ENCODE measurements around the gene NELL1. TPM values are rescaled to one million over a fixed set of nuclear protein-coding genes. Genes with fewer than 3 reads are reported as not detected.

Gene NELL1
- total RNA-seq = not detected
- long read RNA-seq = 0 reads

DNA sequence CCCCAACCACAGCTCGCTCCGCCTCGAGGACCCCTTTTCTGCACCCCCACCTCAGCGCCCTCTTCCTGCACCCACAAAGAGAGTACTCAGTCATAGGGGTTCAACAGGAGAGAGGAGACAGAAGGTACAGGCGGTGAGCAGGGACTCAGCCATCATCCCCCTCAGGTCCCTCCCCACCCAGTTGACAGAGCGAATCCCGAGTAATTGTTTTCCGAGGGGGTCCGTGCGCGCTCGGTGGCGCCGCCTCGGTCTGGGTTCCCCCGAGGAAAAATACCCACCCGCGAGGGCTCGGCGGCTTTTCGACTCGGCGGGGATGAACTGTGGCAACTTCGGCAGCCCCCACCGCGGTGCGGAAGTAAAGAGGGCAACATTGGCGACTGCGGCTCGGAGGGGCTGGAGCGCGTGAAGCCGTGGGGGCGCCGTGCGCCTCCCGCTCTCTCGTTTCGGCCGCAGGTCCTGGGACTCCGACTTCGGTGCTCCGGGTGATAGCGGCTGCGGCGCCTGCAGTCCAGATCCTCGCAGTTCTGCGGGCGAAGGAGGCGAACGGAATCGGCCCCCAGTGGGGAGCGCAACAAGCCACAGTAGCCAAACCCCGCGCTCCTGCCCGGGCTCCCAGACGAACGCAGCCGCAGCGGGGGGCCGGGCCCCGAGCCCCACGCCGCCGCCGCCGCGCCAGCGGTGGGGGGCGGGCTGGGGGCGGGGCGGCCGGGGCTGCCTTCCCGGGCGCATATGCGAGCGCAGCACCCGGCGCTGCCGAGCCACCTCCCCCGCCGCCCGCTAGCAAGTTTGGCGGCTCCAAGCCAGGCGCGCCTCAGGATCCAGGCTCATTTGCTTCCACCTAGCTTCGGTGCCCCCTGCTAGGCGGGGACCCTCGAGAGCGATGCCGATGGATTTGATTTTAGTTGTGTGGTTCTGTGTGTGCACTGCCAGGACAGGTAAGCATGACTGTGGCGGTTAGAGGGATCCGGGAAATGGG, at the start of gene NELL1:
NELL1 (plus strand) TSS at position 743 of the 976 bp plus-strand sequence.
- no peak for DNase-seq (ENCODE audit: low spot score)

DNA sequence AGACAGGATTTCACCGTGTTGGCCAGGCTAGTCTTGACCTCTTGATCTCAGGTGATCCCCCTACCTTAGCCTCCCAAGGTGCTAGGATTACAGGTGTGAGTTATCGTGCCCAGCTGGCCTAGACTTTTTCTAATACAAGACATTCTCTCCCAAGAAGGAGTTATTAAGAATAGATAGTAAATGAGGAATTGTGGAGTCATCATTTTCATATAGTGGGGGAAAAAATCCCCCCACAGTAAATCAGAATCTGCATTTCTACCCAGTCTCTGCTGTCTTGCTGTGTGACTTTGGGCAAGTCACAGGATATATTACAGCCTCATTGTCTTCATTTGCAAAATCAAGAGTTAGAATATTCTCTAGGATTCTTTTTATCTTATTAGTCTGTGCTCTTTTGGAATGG, 48.4 kb upstream of the NELL1 start:
- DNase-seq (ENCODE audit: low spot score) = no peak

DNA sequence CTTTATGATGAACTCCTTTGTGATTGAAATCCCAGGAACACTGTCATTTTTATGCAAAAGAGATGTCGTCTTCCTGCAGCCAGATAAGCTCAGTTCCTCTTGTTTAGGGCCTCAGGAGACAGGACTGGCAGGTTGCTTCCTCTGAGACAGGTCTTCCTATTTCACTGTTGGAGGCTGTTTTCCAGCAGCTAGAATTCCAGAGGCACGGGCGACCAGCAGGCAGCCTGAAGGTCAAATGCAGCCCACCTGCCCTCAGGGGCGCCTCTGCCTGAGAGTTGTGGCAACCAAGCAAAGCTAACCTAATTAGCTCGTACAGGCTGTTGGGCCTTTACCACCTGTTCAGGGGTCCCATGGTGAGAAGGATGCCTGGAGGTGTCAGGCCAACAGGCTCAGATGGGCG, 47.7 kb upstream of the NELL1 start:
- DNase-seq (ENCODE audit: low spot score) = no peak

- no peak for DNase-seq (ENCODE audit: low spot score)
Observed at GRCh38 chr11:20623252-20623651, 46.1 kb upstream of the NELL1 start.

DNA sequence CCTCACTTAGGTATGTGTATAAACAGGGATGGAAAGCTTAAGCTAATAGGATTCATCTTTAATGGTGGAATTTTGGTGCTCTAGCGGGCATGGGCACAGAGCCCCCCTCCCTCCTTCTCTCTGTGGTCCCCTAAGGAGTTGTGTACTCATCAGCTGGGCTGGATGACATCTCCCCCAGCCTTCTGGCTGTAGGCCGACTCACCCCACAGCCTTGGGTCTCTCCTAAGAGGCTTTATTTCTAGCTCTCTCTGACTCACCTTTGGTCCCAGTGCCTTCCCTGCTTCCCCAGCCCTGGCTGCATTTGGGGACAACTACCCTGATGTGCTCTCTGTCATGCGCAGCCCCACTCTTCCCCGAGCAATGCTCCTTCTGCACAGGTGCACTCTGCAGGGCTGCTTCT, 43.1 kb upstream of the NELL1 start:
- DNase-seq (ENCODE audit: low spot score) = no peak

DNA sequence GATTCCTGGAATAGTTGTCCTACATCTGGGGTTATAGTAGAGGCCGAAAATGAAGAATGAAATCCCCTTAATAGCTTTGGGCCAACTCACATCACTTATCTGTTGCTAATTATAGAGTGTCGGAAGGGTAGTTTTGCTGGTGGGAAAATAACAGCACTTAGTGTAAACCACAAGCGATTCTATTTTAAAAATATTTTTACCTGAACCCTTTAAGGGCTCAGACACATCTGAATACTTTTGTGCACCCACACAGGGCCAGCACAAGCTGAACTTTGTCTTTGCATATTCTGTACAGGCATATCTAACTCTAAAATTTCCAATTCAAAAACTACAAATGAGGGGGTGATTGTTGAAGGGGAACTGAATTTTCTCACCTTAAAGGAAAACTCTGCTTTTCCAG, 42.4 kb upstream of the NELL1 start:
- no peak for DNase-seq (ENCODE audit: low spot score)

GRCh38 chr11:20627701-20628100, 41.7 kb upstream of the NELL1 start:
- no peak for DNase-seq (ENCODE audit: low spot score)

DNA sequence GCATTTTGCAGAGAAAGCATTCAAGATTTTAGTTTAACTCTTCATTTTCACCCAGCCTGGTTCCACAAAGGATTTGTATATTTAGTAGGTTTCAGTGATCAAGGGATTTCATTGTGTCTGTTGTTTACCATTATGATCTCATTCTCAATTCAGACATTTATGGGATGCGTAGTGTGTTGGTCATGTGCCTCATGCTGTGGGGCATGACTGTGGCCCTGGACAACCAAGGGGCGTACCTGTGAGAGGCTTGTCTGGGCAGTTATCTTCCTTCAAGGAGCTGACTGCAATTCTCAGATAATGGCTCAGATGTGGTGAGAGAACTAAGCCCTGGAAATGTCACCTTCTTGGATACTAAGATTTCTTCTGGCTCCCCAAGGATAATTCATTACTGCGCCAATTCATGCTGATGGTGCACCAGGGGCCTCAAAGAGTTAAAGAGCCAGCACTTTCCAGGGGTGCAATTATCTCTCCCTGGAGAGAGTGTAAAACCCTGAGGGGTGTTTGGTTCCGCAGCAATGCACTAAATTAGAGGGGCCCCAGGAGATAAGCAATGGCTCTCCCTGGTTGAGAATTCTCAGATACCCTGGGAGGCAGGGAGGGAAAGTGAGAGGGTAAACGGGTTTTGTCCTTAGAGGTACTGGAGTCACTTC, 37.7 kb upstream of the NELL1 start:
- no peak for DNase-seq (ENCODE audit: low spot score)

DNA sequence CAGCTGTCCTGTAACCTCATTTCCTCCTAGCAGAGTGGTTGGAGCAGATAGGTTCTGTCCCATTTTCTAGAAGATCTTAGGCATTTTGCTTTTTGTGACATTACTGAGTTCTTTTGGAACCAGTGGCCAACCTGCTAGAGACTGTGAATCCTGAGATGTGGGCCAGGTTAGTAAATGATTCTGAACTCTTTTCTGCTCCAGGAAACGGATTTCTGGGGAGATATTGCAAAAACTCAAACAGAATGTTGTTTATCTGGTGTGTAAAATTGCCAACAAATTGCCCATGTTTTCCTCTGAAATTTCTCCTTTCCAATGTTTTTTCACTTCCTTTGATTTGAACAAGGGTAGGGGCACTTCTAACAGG, 37.2 kb upstream of the NELL1 start:
- no peak for DNase-seq (ENCODE audit: low spot score)

- DNase-seq (ENCODE audit: low spot score) = no peak
Observed at GRCh38 chr11:20634044-20634443, 35.3 kb upstream of the NELL1 start.

DNA sequence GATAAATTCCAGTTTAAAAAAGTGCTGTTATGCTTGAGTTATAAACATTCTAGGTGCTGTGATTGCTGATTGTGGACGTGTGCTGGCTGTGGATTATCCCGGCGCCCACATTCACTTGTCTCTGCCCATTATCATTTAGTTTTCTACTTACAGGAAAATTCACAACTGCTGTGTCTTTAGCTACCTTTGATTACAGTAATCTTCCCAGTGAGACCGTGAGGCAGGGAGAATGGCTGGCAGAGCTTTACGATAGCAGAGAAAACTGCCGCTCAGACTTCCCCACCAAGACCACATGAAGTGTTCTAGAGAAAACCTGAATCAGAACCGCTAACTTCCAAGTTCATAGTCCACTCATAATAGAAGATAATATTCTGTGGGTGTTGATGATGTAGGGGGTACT, 34.6 kb upstream of the NELL1 start:
- DNase-seq (ENCODE audit: low spot score) = no peak

- no peak for DNase-seq (ENCODE audit: low spot score)
Observed at GRCh38 chr11:20638074-20638473, 31.3 kb upstream of the NELL1 start.

DNA sequence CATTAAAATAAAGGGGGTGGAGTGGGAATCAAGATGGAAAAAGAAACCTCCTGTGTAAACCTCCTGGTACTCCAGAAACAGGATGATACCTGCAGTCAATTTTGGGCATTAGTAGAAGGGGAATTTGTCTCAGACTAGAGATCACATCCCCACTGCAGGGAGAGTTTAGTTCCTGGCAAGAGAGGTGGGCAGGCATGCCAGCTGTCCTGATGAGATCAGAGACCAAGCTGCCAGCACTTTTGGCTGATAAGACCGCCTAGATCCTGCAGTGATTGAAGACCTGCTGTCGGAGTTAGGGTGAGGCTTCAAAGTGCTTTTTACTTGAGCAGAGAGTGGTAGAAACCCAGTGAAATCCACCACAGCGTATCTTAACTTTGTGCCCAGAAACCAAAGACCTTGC, 29.7 kb upstream of the NELL1 start:
- DNase-seq (ENCODE audit: low spot score) = no peak

- no peak for DNase-seq (ENCODE audit: low spot score)
Observed at GRCh38 chr11:20640401-20640800, 29.0 kb upstream of the NELL1 start.

DNA sequence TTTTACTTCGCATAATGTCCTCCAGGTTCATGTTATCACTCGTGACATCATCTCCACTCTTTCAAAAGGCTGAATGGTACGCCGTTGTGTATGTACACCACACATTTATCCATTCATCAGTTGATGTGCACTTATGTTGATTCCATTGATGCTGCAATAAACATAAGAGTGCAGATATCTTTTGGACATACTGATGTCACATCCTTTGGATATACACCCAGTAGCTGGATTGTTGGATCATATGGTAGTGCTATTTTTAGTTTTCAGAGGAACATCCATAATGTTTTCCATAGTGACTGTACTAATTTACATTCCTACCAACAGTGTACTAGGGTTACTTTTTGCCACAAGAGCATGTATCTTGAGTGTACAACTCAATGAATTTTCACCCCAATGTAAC, 25.0 kb upstream of the NELL1 start:
- DNase-seq (ENCODE audit: low spot score) = no peak

- no peak for DNase-seq (ENCODE audit: low spot score)
Observed at GRCh38 chr11:20647976-20648565, 21.3 kb upstream of the NELL1 start.

DNA sequence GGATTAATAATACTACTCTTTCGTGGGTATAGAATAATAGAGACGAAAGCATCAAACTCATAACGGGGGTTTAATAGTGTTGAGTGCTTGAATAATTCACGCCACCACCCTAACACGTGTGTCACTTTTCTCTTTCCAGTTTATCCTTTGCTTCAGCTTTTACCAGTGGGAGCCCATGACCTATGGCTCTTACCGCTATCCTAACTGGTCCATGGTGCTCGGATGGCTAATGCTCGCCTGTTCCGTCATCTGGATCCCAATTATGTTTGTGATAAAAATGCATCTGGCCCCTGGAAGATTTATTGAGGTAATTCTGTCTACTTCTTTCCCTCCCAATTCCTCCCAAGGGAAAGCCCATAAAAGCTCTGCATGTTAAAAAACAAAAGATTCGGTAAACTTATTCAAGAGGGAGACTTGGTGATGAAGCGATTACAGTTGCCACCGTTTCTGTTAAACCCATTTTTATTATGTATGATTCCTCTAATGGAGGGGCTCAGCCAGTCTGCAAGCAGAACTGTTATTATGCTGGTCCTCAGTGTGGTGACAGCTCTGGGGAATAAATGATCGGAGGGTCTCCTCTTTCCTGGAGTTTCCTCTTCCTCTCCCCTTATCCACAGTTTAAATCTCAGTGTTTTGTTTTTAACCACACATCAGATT, 17.1 kb upstream of the NELL1 start:
- no peak for DNase-seq (ENCODE audit: low spot score)

DNA sequence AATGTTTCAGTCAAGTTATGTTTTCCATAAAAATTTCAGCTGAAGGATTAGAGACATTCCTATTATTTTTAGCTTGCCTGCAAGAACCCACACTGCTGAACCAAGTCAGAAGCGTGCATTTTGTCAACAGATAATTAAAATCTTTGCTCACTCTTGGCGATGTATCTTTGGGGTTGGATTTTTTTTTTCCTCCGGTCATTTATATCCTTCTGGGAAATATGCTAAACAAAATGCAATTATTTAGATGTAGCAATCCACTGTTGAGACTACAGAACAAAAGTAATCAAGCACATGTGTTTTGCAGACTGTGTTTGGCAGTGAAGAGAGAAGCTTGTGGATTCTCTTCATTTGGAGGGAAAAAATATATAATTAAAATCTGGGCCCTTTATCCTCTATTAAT, 15.3 kb upstream of the NELL1 start:
- no peak for DNase-seq (ENCODE audit: low spot score)

- no peak for DNase-seq (ENCODE audit: low spot score)
Observed at GRCh38 chr11:20656901-20657300, 12.5 kb upstream of the NELL1 start.

GRCh38 chr11:20658135-20658534, 11.3 kb upstream of the NELL1 start:
- DNase-seq (ENCODE audit: low spot score) = no peak

DNA sequence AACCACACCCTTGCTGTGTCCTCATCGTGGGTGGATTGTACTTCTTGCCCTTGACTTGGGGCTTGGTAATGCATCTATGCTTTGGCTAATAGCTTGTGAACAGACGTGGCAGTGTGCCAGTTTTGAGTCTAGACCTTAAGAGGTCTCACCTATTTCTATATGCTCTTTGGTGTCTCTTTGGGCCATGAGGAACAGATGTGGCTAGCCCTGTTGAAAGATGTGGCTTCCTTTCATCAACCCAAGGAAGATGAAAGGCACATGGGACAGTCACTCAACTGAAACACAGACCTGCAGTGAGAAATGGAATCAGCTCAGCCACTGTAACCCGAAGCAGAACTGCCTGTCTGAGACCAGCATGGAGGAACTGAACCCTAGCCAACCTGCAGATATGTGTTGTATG, 7.9 kb upstream of the NELL1 start:
- no peak for DNase-seq (ENCODE audit: low spot score)

DNA sequence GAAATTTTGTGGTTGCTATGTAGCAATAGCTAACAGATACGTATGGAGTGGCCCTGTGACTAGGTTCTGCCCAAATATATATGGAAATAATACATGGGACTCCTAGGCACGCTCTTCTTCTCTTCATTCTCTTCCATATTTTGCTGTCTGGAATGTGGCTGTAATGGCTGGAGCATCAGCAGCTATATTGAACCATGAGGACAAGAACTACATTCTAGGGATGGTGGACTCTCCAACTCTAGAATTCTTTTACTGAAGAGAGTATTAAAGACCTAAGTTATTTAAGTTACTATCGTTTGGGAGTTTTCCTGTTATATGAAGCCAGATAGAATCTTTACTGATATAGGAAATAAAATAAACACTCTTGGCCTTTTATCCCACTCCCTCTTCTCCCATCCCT, 7.5 kb upstream of the NELL1 start:
- DNase-seq (ENCODE audit: low spot score) = no peak
